ENCODE data around the gene GPR101. TPM values are rescaled to one million over a fixed set of nuclear protein-coding genes. Genes with fewer than 3 reads are reported as not detected.

Gene GPR101
- total and polyA plus RNA-seq, 2 of the 4 experiments (the other 2 are of a cell fraction), result not detected

GRCh38 chrX:137032341-137032694, 1.5 kb downstream of the GPR101 start:
- CTCF ChIA-PET, result no interaction called here
- Histone ChIP-seq H3K4me1 (ENCODE audit: control insufficient read depth, insufficient read depth, low read length) (no peaks in the 10 kb centered on the region), H4K20me1 (ENCODE audit: insufficient read depth, low read length) (no peaks in the 10 kb centered on the region), H2BK5ac (ENCODE audit: low read depth, low read length, poor library complexity, severe bottlenecking) (no peak overlapping the region), H2AK9ac (replicated peaks; ENCODE audit: low read depth, low read length, poor library complexity) (no peak overlapping the region), H3K27ac (ENCODE audit: insufficient read depth, low read length) (no peak overlapping the region), H2AFZ (replicated peaks; ENCODE audit: low read length, poor library complexity) (peak overlapping the region; percentile 73), H3K9ac (ENCODE audit: low read depth, low read length) (no peak overlapping the region), H3K36me3 (ENCODE audit: control insufficient read depth, insufficient read depth, low read length) (no peaks in the 10 kb centered on the region), H2BK15ac (ENCODE audit: low read depth, low read length) (no peak overlapping the region), H4K8ac (ENCODE audit: low read depth in 2 of 2, low read length in 2 of 2) (no peak overlapping the region), H2BK120ac (ENCODE audit: low read depth, low read length) (no peak overlapping the region), H3K23ac (ENCODE audit: low read depth, low read length) (no peak overlapping the region), H4K91ac (ENCODE audit: insufficient read depth, low read depth, low read length) (no peak overlapping the region), H3K14ac (replicated peaks; ENCODE audit: low read depth, low read length) (no peak overlapping the region), H3K79me1 (ENCODE audit: low read depth in 1 of 2, low read length in 2 of 2) (no peaks in the 10 kb centered on the region), H3K4me3 (ENCODE audit: insufficient read depth, low read depth, low read length) (peak overlapping the region; percentile 41; the same call in 1 of the 2 replicates), H3K18ac (ENCODE audit: low read depth, low read length) (no peak overlapping the region), H2BK20ac (ENCODE audit: low read depth, low read length) (no peak overlapping the region), H3K9me1 (ENCODE audit: insufficient read depth, low read length) (no peaks in the 10 kb centered on the region), H3K4ac (ENCODE audit: low read depth, low read length) (no peak overlapping the region), H4K5ac (ENCODE audit: low read depth, low read length) (no peak overlapping the region), H3K56ac (ENCODE audit: extremely low read depth, insufficient read depth, low read length) (no peak overlapping the region), H2AK5ac (ENCODE audit: low read depth, low read length) (no peak overlapping the region), H3K27me3 (ENCODE audit: control insufficient read depth, insufficient read depth, low read length) (peaks cover 19% of the 10 kb centered on the region), H3K4me2 (ENCODE audit: low read depth, low read length) (peak overlapping the region; percentile 50), H3K9me3 (ENCODE audit: control insufficient read depth, insufficient read depth, low read length) (peaks cover 6% of the 10 kb centered on the region; the same call in 1 of the 2 replicates)
- no peak for TF ChIP-seq POLR2A (IDR thresholded peaks at IDR 0.05; ENCODE audit: low read depth, low read length)
- DNase-seq (no peak), ATAC-seq (ENCODE audit: low read depth) (no peak; the same call in 1 of the 2 replicates)
- POLR2A ChIA-PET (ENCODE audit: unreplicated experiment), result no interaction called here
- no TSS peak for BruUV-seq (replicated peaks)
- dilution Hi-C loops (cut with HindIII; ENCODE audit: low sequenced_read_pairs, unreplicated experiment), result no loop called here
- in situ Hi-C loops (cut with MboI; ENCODE audit: low sequenced_read_pairs), result no loop called here
- intact Hi-C loops (cut with micrococcal nuclease), result no loop called here
- 19% methylated on average over 15 of the region's 16 CpGs; no CpG with 5 or more reads in 1 of the 2 experiments for WGBS, 2 experiments (ENCODE audit: extremely low coverage in 2 of 2, insufficient read length in 1 of 2)
